HG02938 (cell line): ENCODE measurements around the gene ATP9B.

Source experiments
- ATAC-seq: cut with Tn5 transposase; IDR thresholded peaks from one replicate; pipeline ENCODE4 v1.9.1; 2021; ENCODE audit warnings: mild to moderate bottlenecking, moderate library complexity; ENCODE audit not compliant: unreplicated experiment

ATP9B gene

DNA sequence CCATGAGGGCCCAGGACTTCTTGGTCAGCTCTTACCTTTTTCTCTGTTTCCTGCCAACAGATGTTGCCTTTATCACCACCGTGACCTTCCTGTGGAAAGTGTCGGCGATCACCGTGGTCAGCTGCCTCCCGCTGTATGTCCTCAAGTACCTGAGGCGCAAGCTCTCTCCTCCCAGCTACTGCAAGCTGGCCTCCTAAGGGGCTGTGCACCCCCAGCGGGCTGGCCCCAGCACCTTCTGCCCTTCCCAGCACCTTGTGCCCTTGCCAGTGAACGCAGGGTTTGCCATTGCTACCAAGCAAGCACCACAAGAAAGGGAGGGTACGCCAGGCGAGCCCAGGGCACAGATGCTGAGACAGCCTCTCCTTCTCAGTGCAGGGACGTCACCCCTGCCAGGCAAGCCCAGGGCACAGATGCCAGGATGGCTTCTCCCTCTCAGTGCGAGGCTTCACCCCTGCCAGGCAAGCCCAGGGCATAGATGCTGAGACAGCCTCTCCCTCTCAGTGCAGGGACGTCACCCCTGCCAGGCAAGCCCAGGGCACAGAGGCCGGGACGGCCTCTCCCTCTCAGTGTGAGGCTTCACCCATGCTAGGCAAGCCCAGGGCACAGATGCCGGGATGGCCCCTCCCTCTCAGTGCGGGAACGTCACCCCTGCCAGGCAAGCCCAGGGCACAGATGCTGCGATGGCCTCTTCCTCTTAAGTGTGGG, 308.1 kb downstream of the ATP9B start:
- no peak for ATAC-seq

DNA sequence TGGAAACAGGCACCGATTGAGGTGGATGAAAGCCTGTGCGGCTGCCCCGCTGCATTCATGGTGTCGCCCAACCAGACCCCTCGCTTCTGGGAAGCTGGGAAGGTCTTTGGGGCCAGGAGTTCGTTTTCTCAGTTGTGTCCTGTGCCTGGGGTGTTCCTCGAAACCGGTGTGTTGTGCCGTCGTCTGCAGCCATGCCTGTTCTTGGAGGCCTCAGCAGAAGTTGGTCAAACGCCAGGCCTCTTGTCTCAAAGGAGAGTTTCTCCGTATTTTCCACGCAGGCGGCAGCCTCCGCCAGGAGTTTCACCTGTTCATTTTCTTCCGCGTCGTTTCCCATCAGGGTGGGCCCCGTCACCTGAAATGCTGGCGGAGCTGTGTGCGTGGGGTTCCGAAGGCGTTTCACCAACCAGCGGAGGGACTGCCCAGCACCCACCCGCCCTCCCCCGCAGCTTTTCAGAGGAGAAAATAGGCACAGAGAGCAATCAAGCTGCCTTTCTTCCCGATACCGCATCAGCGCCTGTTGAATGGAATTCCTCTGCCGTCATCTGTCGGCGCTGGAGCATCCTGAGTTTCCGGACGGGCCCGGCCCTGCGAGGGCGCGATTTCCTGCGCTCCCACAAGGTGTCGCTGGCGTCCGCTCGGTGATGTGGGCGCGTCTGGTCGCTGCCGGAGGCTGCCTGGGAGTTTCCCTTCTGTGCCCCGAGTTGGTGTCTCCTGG, 309.5 kb downstream of the ATP9B start:
- ATAC-seq: peak; percentile 51

DNA sequence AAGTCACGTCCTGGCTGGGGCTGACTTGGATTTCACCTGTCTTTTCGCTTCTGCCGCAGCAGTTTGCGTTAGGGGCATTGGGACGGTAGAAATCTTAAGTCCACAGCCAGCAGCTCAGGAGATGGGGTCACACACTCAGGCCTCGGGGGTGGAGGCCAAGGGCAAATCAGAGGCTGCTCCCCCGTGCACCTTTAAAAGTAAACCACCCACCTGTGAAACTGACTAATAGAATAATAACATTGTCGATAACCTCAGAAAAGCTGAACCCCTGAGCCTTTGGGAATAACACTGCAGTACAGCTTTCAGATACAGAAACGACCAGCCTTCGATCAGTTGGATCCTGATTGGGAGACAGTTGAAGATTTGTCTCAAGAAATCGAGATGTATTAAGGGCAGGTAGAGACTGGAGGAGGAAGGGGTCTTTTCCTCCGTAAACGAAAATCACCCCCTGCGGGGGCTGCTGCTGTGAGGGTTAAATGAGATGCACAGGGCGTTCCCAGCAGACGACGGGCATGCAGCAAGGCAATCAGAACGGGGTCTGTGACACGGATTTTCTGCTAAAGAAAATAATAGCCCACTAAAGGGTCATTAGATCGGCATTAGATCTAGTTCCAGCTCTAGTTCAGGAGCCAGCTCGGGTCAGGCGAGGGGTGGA, 310.2 kb downstream of the ATP9B start:
- no peak for ATAC-seq

DNA sequence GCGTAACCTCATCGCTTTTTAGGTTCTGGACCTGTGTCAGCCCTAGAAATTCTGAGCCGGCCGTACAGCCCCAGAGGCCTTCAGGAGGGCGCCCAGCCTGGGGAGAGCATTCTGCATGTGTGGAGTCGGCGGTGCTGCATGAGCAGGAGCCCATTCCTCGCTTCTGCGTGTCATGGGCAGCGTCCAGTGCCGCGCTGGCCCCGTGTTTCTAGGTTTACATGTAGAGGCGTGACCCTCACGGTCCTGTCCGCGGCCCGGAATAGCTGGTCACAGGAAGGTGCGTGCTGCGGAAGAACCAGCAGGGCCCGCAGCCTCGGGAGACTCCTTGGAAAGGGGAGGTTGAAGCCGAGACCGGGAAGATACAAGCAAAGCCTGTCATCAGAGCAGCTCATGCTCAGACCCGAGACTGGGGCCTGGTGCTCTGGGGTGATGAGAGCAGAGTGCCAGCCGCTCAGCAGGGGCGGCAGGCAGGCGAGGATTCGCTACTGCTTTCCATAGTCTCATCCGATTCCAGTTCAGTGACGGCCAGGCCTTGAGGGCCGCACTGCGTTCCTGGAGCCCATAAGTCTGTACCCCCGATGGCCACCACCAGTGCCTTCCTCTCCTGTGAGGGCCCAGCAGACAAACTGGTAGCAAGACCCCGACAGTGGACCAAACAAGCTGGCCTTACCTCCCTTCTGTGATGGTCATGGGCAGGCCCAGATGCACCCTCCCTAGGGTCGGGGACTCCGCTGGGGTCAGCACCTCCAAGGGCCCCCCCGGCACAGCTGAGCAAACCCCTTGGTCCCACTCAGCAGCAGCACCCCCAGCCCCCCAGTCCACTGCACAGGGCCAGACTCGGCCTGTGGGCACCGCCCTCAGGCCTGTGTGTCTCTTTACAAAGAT, 311.0 kb downstream of the ATP9B start:
- no peak for ATAC-seq

DNA sequence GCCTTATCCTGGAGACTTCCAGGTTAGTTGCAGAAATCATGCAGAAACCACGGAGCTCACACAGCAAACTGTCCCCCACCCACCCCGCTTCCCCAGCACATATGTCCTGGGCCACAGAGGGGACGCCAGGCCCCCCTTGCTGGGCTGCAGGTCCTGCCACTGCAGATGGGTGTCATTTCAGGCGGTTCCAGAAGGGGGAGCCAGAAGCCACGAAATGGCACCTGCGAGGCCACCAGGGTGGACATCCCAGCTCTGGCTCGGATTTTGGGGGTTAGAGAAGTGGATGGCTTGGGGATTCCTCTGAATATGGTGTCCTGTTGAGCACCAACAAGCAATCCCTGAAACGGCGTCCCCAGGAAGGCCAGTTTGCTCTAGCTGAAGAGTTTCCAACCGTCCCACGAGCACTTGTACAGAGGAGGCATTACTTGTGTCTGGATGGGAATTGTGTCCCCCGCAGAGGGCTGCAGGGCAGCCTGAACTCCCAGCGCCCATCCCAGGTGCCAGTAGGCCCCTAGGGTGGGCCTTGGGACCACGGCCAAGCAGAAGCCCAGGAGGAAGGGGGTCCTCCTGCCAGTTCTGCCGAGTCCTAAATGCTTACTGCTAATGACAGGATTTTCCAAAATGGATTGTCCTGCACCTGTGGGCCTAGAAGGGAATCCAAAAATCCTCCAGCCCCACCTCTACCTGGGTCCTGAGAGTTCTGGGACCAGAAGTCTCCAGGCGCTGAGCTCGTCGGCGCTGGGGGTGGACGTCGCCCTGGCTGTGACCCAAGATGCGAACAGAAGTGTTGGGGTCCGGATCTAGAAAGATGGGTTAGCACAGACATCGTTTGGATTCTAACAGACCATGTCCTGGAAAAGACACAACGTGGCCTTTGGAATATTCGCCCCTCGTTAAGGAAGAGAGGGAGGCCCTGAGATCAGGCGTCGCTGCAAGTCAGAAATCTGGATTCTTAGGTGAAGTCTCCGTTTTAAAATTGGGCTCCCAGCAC, 311.9 kb downstream of the ATP9B start:
- ATAC-seq: no peak

DNA sequence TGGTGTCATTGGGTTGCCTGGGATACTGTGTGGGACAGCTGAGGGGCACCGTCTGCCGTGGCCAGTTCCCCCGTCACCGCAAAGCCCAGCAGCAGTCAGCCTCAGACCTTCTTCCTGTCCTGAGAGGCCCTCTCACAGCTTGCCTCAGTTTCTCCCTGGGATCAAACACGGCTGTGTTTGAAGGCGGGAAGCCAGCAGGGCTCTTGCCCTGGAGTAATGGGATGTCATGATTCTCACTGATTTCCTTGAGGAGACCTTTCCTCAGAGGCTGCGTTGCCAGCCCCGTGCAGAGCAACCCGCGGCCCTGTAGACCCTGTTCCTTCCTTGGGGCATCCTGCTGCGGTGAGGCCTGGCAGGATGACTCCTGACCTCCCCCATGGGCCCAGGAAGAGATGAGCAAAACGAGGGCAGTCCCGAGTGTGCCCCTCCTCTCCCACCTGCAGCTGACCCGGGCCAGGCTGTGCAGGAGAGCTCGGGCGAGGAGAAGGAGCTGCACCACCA, 312.7 kb downstream of the ATP9B start:
- no peak for ATAC-seq

DNA sequence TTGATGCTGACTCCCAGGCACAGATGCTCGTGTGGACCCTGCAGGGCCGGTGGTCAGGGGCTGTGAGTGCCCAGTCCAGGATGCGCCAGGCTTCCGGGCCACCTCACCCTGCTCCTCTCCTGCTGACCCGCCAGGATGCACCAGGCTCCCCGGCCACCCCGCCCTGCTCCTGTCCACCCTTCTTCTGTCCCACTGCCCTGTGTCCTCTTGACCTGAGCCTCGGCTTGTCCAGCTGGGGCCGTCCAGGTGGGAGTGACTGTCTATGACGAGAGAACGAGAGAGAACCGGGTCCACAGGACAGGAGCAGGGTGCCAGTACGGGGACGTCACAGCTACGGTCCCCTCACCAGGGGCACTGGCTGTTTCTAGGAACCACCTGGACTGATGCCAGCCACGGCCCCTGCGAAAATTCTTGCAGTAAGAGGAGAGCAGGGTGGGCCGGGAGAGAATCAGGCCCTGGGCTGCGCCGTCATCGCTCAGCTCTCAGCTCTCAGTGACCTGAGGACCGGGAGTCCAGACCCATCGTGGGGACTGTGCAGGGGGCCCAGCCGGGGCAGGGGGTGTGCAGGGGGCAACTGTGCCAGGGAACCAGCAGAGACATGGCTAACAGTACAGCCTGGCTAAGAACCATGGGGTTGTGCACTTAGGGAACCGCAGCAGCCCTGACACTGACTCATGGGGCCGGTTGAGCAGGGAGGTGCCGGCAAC, 313.6 kb downstream of the ATP9B start:
- no peak for ATAC-seq

DNA sequence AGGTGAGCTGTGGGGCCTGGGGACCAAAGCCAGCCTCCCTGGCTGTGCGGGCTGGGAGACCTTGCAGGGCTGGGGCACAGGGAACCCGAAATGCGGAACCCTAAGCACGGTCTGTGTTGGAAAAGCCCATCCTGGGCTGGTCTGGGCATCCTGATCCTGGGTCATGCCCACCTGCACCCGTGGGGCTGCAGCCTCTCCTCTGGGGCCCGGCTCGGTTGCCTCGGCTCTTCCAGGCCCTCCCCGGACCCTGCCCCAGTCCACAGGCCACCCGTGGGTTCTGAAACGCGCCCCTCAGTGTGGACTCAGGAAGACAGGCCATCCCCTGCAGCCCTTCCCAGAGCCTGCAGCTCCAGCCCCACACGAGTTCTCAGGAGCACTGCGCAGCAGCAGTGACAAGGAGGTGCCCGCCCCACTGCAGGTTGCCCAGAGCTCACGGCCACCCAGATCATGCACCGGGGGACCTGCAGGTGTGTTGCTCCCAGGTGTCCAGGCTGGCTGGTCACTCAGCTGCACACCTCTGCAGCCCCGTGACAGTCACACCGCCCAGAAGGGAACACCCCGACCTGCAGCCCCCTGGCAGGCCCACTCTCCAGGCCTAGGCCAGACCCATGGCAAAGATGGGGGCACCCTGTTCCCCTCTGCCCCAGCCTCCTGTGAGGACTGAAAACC, 314.3 kb downstream of the ATP9B start:
- ATAC-seq: no peak

DNA sequence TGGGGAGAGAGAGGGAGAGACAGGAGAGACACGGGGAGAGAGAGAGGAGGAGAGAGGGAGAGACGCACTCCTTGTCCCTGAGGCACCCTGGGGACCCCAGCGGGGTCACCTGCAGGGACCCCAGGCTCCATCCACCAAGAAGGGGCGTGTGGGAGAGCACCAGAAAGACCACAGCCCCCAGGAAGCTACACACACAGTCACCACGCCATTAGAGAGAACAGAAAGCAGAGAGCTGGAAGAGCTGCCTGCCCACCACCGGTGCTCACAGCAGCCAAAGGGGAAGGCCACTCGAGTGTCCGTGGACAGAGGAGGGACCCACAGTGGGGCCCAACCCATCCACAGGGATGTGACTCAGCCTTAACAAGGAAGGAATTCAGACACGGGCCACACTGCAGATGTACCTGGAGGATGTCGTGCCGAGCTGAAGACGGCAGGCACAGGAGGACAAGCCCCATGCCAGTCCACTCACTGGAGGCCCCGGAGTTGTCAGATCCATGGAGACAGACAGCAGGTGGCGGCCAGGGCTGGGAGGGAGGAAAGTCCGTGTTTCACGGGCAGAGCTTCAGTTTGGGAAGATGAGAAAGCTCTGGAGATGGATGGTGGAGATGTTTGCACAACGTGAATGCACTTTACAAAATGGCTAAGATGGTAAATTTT, 315.1 kb downstream of the ATP9B start:
- no peak for ATAC-seq

DNA sequence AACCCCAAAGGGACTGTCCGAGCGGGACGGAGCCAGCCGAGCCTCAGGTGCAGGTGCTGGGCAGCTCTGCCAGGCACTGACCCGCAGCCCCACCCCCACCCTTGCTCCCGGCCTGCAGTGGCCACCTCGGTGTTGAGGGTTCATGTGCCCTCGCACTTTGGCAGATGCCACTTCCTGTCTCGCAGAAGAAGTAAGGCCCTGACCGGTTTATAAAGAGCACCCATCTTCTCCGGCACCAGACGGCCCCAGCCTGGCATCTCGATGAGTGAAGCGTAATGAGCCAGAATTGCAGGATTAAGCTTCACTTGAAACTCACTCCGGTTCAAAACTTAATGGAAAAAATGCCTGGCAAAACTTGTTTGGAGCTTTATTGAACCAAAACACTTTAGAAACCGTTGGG, 315.6 kb downstream of the ATP9B start:
- ATAC-seq: no peak

DNA sequence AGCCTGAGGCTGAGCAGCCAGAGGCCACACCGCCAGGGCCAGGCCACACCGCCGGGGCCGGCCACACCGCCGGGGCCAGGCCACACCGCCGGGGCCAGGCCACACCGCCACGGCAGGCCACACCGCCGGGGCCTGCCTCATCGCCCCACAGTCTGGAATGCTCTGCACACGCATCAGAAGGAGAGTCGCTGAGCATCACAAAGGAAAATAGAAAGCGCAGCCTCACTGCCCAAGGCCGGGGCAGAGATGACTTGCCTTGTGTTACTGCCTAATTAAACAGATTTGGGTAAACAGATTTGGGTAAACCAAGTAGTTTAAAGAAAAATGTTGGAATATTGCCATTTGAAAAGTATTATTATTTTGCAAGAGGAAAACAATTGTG, 316.1 kb downstream of the ATP9B start:
- ATAC-seq: no peak

DNA sequence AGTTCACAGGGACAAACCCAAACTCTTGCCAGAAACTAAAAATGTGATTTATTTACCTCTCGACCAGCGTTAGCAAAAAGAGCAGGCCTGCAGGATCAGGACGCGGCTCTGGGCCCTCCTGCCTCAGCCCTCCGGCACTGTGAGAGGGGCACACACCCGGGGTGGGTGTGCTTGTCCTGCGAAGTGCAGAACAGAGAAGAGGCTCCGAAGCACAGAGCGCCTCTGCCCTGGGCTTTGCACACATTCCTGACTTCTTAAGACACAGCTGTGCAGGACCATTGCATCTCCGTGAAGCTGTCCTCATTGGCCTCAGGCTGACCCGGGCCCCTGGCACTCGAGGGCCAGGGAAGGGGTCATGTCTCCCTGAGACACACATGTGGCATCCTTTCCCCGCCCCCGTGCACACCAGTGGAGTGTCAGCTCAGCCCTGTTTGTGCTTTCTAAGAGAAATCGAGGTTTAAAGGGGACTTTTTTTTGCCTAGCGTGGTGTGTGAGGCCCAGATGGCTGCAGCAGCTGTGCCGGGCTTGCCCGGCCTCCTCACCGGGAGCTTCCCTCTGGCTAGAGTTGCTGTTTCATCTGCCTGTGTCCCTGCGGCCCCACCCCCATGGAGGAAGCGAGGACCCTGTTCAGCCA, 316.6 kb downstream of the ATP9B start:
- no peak for ATAC-seq

DNA sequence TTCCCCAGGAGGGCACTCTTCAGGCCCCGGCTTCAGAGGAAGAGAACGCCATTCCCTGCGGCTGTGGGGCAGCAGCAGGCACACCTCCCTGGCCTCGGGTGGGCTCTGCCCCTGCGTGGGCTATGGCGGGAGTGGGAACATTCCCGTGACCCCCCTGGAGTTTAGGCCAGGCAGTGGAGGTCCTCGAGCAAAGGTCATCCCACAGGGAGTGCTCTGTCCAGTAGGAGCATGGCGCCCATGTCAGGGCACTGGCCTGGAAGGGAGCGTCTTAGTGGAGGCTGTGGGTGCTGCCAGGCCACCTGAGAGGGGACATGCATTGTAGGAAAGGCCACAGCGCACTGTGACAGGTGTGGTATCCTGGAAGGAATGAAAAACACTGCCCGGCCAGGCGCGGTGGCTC, 317.4 kb downstream of the ATP9B start:
- no peak for ATAC-seq

DNA sequence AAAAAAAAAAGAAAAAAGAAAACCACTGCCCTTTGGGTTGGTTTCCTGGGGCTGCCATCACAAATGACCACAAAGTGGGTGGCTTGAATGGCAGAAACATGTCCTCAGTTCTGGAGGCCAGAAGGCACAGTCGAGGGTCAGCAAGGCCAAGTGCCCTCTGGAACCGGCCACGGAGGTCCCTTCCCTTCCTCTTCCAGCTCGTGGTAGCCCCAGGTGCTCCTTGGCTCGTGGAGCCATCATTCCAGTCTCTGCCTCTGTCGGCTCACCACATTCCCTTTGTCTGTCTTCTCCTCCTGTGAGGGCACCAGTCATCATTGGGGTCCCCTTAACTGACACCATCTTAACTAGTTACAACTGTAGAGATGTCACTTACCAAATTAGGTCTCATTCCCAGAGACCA, 318.0 kb downstream of the ATP9B start:
- ATAC-seq: no peak

DNA sequence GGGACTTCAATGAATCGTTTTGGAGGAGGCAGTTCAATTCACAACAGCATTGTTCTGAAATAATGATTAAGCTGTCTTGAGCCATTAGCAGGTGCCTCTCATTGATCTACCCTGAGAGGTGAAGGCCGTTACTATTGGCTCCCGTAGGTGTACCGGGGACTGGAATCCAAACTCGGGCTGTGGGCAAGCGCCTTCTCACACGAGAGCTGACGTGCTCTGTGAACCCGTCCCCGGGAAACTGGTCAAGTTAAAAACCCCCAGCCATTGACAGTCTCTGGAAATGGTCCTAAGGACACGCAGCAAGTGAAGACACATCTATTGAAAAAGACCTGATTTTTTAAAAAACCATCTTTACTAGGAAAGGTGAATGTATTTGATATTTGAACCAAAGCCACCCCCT, 318.4 kb downstream of the ATP9B start:
- ATAC-seq: no peak

DNA sequence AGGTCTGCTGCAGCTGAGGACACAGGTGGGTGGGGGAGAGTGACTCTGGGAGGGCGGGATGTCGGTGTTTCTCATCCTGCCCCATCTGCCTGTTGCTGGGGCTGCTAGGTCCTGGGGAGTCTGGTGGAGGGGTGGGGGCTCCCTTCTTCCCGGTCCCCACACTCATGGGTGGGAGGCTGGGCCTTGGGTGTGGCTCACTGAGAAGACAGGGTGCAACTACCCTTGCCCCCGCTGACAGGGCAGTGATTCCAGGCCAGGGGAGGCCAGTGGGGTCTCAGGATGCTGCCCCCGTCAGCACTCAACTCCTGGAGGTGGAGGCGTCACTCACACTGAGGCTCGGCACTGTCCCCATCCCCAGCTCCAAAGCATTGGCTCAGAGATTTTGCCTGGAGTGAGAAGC, 318.8 kb downstream of the ATP9B start:
- no peak for ATAC-seq

DNA sequence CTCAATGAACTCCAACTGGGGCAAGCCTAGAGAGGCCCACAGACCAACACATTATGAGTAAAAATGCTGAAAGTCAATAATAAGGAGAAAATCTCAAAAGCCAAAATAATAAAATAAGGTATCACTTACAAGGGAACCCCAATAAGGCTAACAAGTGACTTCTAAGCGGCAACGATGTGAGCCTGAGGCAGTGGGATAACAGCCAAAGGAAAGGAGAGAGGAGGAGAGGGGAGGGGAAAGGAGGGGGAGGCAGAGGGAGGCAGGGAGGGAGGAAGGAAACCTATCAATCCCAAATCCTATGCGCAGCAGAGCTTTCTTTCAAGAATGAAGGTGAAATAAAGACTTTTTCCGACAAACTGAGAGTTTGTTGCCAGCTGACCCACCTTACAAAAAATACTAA, 320.5 kb downstream of the ATP9B start:
- ATAC-seq: no peak

DNA sequence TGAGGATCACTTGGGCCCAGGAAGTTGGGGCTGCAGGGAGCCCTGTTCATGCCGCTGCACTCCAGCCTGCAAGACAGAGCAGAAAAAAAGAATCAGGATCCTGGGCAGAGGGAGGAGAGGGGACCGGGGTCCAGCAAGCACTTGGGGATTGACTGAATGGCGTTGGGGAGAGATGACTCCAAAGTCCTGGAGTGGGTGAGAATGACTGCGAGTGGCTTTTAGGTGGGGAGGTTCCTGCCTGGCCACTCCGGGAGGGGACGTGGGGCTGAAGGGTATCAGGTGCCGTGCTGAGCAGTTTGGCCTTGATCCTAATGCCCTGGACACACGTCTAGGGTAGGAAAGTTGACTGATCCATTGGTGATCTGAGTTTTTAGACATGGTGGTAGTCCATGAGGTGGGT, 323.0 kb downstream of the ATP9B start:
- no peak for ATAC-seq
